Large intestine (tissue), 3 donors: ENCODE measurements around the gene ACAD9. TPM values are rescaled to one million over a fixed set of nuclear protein-coding genes. Genes with fewer than 3 reads are reported as not detected.

Source experiments
- DNase-seq, 2 donors: peaks; one replicate each; pipeline versions ENCODE4 v3.0.0 to v3.0.0-alpha.2; 2013
- H3K27ac ChIP-seq: one replicate; pipeline ENCODE4 v1.5.1; 2013; ENCODE audit warnings: low read length
- H3K27me3 ChIP-seq: 2 replicates; pipeline ENCODE4 v1.6.1; 2013; ENCODE audit warnings: low read length; ENCODE audit not compliant: control insufficient read depth, insufficient read depth
- H3K36me3 ChIP-seq: 2 replicates; pipeline ENCODE4 v1.6.1; 2013; ENCODE audit warnings: low read length; ENCODE audit not compliant: control insufficient read depth, insufficient read depth
- H3K4me1 ChIP-seq: one replicate; pipeline ENCODE4 v1.6.1; 2013; ENCODE audit warnings: low read length; ENCODE audit not compliant: control insufficient read depth, insufficient read depth
- H3K4me3 ChIP-seq: one replicate; pipeline ENCODE4 v1.5.1; 2013; ENCODE audit warnings: low read length
- H3K9me3 ChIP-seq: one replicate; pipeline ENCODE4 v1.6.1; 2013; ENCODE audit warnings: mild to moderate bottlenecking, low read depth, low read length, moderate library complexity; ENCODE audit not compliant: control insufficient read depth
- WGBS: methylation state at CpG from one replicate; pipeline ENCODE4 v1.1.5; 2013; ENCODE audit warnings: low lambda C conversion rate; ENCODE audit not compliant: insufficient coverage; 5-methylcytosine and 5-hydroxymethylcytosine counted together
- polyA plus RNA-seq: library from polyadenylated mRNA; unstranded; fragments of 120-200 nt; gene quantifications from one replicate; pipeline ENCODE4 v1.2.1, GENCODE V29; 2013

Gene ACAD9
- polyA plus RNA-seq, 1 donor = 33.1 TPM

DNA sequence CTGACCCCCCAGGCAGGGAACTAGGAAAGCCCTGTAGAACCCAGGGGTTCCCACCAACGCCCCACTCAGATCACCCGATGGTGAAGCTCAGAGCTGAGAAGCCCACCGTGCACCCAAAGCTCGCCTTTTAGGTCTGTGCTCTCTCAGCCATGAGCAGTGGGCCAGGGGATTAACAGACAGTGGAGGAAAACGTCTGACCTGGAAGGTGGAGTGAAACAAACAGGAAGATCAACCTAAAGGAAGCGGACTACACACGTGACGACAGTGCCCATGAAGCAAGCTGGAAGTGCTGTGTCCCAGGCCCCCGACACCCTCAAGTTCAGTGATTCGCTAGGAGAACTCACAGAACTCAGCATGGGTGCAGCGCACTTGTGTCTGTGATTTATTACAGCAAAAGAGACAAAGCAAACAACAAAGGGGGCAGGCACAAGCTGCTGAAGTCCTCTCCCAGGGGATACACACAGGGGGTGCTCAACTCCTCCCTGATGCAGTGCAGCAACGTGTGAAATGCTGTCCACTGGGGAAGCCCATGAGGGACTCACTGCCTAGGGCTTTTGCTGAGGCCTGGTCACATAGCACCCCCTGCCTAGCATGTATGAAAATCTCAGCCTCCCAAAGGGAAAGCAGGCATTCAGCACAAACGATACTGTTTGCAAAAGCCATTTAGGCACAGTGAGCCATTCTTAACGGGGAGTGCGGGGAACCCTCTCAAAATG lies 71.0 kb downstream of the ACAD9 start:
- H3K4me1 ChIP-seq = no peaks in the 10 kb centered on the region
- WGBS = no CpG with 5 or more reads among the region's 15 CpGs
- no peaks in the 10 kb centered on the region for H3K27me3 ChIP-seq
- H3K4me3 ChIP-seq = no peak overlapping the region
- peak in 1 of 2 donors; percentile 9 for DNase-seq
- no peaks in the 10 kb centered on the region for H3K36me3 ChIP-seq
- H3K27ac ChIP-seq = no peak overlapping the region
- peaks cover 4% of the 10 kb centered on the region for H3K9me3 ChIP-seq

- WGBS = no CpG with 5 or more reads among the region's 2 CpGs
- Histone ChIP-seq H3K36me3 (no peaks in the 10 kb centered on the region), H3K4me3 (no peak overlapping the region), H3K9me3 (peaks cover 9% of the 10 kb centered on the region), H3K4me1 (no peaks in the 10 kb centered on the region), H3K27me3 (no peaks in the 10 kb centered on the region), H3K27ac (no peak overlapping the region)
- DNase-seq = no peak
Observed at GRCh38 chr3:128956440-128956839, 77.0 kb downstream of the ACAD9 start.

Other genes with a start within 250 kb of the ACAD9 start
- 201 TPM for gene RPN1, start 228.8 kb upstream of the ACAD9 start, polyA plus RNA-seq
- gene RAB7A, start 153.4 kb upstream of the ACAD9 start, polyA plus RNA-seq = 198 TPM
- 0.78 TPM for gene CFAP92, start 114.5 kb downstream of the ACAD9 start, polyA plus RNA-seq
- 4.1 TPM for gene EFCC1, start 121.7 kb downstream of the ACAD9 start, polyA plus RNA-seq
- 0.18 TPM for gene GP9, start 181.2 kb downstream of the ACAD9 start, polyA plus RNA-seq
- gene RAB43, start 242.2 kb downstream of the ACAD9 start, polyA plus RNA-seq = 7.7 TPM